GM21515 (cell line): Measurements from ENCODE around the gene SPACA7.
"Not testable (repeated sequence)": the region's sequence is repeated elsewhere in the genome, so short reads cannot be mapped to it uniquely, and the experiment has no call there.

Experiments
- ATAC-seq: cut with Tn5 transposase; IDR thresholded peaks from one replicate; pipeline ENCODE4 v1.9.1; 2021; ENCODE audit not compliant: unreplicated experiment

The SPACA7 gene

GRCh38 chr13:112349681-112350080 is 26.5 kb upstream of the SPACA7 start:
- ATAC-seq = no peak

- no peak for ATAC-seq
Measured at GRCh38 chr13:112350300-112350699, 25.9 kb upstream of the SPACA7 start.

GRCh38 chr13:112351825-112352224 is 24.3 kb upstream of the SPACA7 start:
- ATAC-seq = no peak

GRCh38 chr13:112353856-112354255 is 22.3 kb upstream of the SPACA7 start:
- no peak for ATAC-seq

GRCh38 chr13:112354330-112355273 is 21.6 kb upstream of the SPACA7 start:
- ATAC-seq = no peak

- ATAC-seq = no peak
Measured at GRCh38 chr13:112355274-112355838, 20.8 kb upstream of the SPACA7 start.

GRCh38 chr13:112356190-112356589 is 20.0 kb upstream of the SPACA7 start:
- no peak for ATAC-seq

GRCh38 chr13:112358156-112358555 is 18.0 kb upstream of the SPACA7 start:
- ATAC-seq = no peak

- no peak for ATAC-seq
Measured at GRCh38 chr13:112362021-112362420, 14.1 kb upstream of the SPACA7 start.

GRCh38 chr13:112363867-112364528 is 12.2 kb upstream of the SPACA7 start:
- no peak for ATAC-seq

- ATAC-seq = no peak
Measured at GRCh38 chr13:112366907-112367646, 9.1 kb upstream of the SPACA7 start.

GRCh38 chr13:112368883-112369282 is 7.3 kb upstream of the SPACA7 start:
- no peak for ATAC-seq

GRCh38 chr13:112370311-112370710 is 5.8 kb upstream of the SPACA7 start:
- ATAC-seq = no peak

- ATAC-seq = no peak
Measured at GRCh38 chr13:112374271-112374670, 1.9 kb upstream of the SPACA7 start.

GRCh38 chr13:112391746-112392145 is 15.6 kb downstream of the SPACA7 start:
- no peak for ATAC-seq

- ATAC-seq = no peak
Measured at GRCh38 chr13:112392719-112393118, 16.6 kb downstream of the SPACA7 start.

- ATAC-seq = not testable (repeated sequence)
Measured at GRCh38 chr13:112395022-112395421, 18.9 kb downstream of the SPACA7 start.

GRCh38 chr13:112395941-112396340 is 19.8 kb downstream of the SPACA7 start:
- ATAC-seq = not testable (repeated sequence)

- ATAC-seq = no peak
Measured at GRCh38 chr13:112397108-112397507, 21.0 kb downstream of the SPACA7 start.

GRCh38 chr13:112398347-112398746 is 22.2 kb downstream of the SPACA7 start:
- not testable (repeated sequence) for ATAC-seq

GRCh38 chr13:112409828-112410227 is 33.7 kb downstream of the SPACA7 start:
- not testable (repeated sequence) for ATAC-seq
